ENCODE data around the gene SCAPER.
"Not testable (repeated sequence)": the region's sequence is repeated elsewhere in the genome, so short reads cannot be mapped to it uniquely, and the experiment has no call there.

The SCAPER gene

GRCh38 chr15:76904461-76905012 lies 603 bp downstream of the SCAPER start:
- ATAC-seq: peak in 1 of 2 donors; percentile 22

- no peak for ATAC-seq
Measured at GRCh38 chr15:76903251-76903681, 1.9 kb downstream of the SCAPER start.

- ATAC-seq: no peak
Measured at GRCh38 chr15:76901965-76902364, 3.2 kb downstream of the SCAPER start.

- ATAC-seq: not testable (repeated sequence)
Measured at GRCh38 chr15:76899931-76900310, 5.2 kb downstream of the SCAPER start.

GRCh38 chr15:76899176-76899930 lies 5.8 kb downstream of the SCAPER start:
- not testable (repeated sequence) for ATAC-seq

- ATAC-seq: no peak
Measured at GRCh38 chr15:76898102-76898501, 7.0 kb downstream of the SCAPER start.

- ATAC-seq: no peak
Measured at GRCh38 chr15:76894174-76894573, 11.0 kb downstream of the SCAPER start.

GRCh38 chr15:76892836-76893235 lies 12.3 kb downstream of the SCAPER start:
- ATAC-seq: not testable (repeated sequence)

- ATAC-seq: not testable (repeated sequence)
Measured at GRCh38 chr15:76887280-76888141, 17.6 kb downstream of the SCAPER start.

GRCh38 chr15:76885212-76885611 lies 19.9 kb downstream of the SCAPER start:
- ATAC-seq: no peak

GRCh38 chr15:76875911-76876310 lies 29.2 kb downstream of the SCAPER start:
- no peak for ATAC-seq

GRCh38 chr15:76873066-76873465 lies 32.1 kb downstream of the SCAPER start:
- ATAC-seq: not testable (repeated sequence)

GRCh38 chr15:76871930-76872329 lies 33.2 kb downstream of the SCAPER start:
- ATAC-seq: no peak

- ATAC-seq: no peak
Measured at GRCh38 chr15:76868740-76869139, 36.4 kb downstream of the SCAPER start.

- ATAC-seq: no peak
Measured at GRCh38 chr15:76866716-76867321, 38.3 kb downstream of the SCAPER start.

- no peak for ATAC-seq
Measured at GRCh38 chr15:76866008-76866407, 39.1 kb downstream of the SCAPER start.

GRCh38 chr15:76865548-76865991 lies 39.6 kb downstream of the SCAPER start:
- ATAC-seq: peak; percentile 47 to 56

GRCh38 chr15:76864586-76864985 lies 40.6 kb downstream of the SCAPER start:
- ATAC-seq: no peak

GRCh38 chr15:76863693-76864092 lies 41.4 kb downstream of the SCAPER start:
- ATAC-seq: no peak

GRCh38 chr15:76863123-76863522 lies 42.0 kb downstream of the SCAPER start:
- ATAC-seq: no peak

- ATAC-seq: no peak
Measured at GRCh38 chr15:76861815-76862397, 43.2 kb downstream of the SCAPER start.

- ATAC-seq: no peak
Measured at GRCh38 chr15:76860201-76860600, 44.9 kb downstream of the SCAPER start.

GRCh38 chr15:76850367-76850766 lies 54.8 kb downstream of the SCAPER start:
- ATAC-seq: not testable (repeated sequence)

Data from activated CD4-positive, CD25-positive, alpha-beta regulatory T cell treated with anti-CD3 and anti-CD28 coated beads, Interleukin-2, amount 50 U/mL, for 24 hours (primary cell).